K562 (cell line): ENCODE results near the gene PKD1. TPM values are rescaled to one million over a fixed set of nuclear protein-coding genes. Genes with fewer than 3 reads are reported as not detected.

Source experiments
- BHLHE40 ChIP-seq: IDR thresholded peaks from 2 replicates; pipeline ENCODE4 v1.6.1; 2011; ENCODE audit warnings: low read length, improper control_type of control experiment
- BMI1 ChIP-seq: fragments of 150-350 bp; IDR thresholded peaks from 2 replicates; pipeline ENCODE4 v1.6.1; 2014; ENCODE audit warnings: low read length
- CHD2 ChIP-seq: IDR thresholded peaks from 2 replicates; pipeline ENCODE4 v1.6.1; 2011; ENCODE audit warnings: low read depth, low read length
- CREB1 ChIP-seq, 2 experiments: sonication (generic) in 1 of 2; formaldehyde crosslinking in 1 of 2; IDR thresholded peaks; 2 replicates each; pipeline versions ENCODE4 v1.6.1 to v1.8.0; 2012 to 2022; ENCODE audit warnings: inconsistent platforms in 1 of 2, mild to moderate bottlenecking in 1 of 2, missing genetic modification reagents in 1 of 2, moderate library complexity in 1 of 2
- DNMT1 ChIP-seq: fragments of 450-650 bp; IDR thresholded peaks from 2 replicates; pipeline ENCODE4 v1.6.1; 2016; ENCODE audit warnings: antibody characterized with exemption, mild to moderate bottlenecking
- FOXK2 ChIP-seq, 2 experiments: fragments of 450-650 bp; IDR thresholded peaks in 1 of 2; conservative IDR thresholded peaks in 1 of 2; 2 replicates each; pipeline ENCODE4 v1.6.1; 2016; ENCODE audit warnings: low read depth in 2 of 2, mild to moderate bottlenecking in 1 of 2
- GABPB1 ChIP-seq: sonication (generic); formaldehyde crosslinking; IDR thresholded peaks from 2 replicates; pipeline ENCODE4 v1.8.0; 2022; ENCODE audit warnings: mild to moderate bottlenecking, missing genetic modification reagents
- HLTF ChIP-seq: fragments of 450-650 bp; IDR thresholded peaks from 2 replicates; pipeline ENCODE4 v1.6.1; 2016
- HNRNPL ChIP-seq: fragments of 200-400 bp; formaldehyde crosslinking; IDR thresholded peaks from 2 replicates; pipeline ENCODE4 v1.6.1; 2017; ENCODE audit warnings: low read depth, mild to moderate bottlenecking, low read length
- MCM7 ChIP-seq, 2 experiments: fragments of 450-650 bp; IDR thresholded peaks; 2 replicates each; pipeline ENCODE4 v1.6.1; 2016 to 2018
- MYNN ChIP-seq, 2 experiments: sonication (generic); formaldehyde crosslinking in 1 of 2; IDR thresholded peaks; 2 replicates each; pipeline versions ENCODE4 v1.5.0 to v1.6.1; 2016 to 2020; ENCODE audit warnings: antibody characterized with exemption in 1 of 2, missing genetic modification reagents in 1 of 2
- NFYB ChIP-seq: IDR thresholded peaks from 2 replicates; pipeline ENCODE4 v1.6.1; 2011; ENCODE audit warnings: mild to moderate bottlenecking, moderate library complexity; ENCODE audit not compliant: insufficient read length; ENCODE audit errors: extremely low read depth
- RUNX1 ChIP-seq: sonication (generic); IDR thresholded peaks from 2 replicates; pipeline ENCODE4 v1.6.1; 2016; ENCODE audit warnings: antibody characterized with exemption, low read depth
- TAF15 ChIP-seq: fragments of 200-400 bp; formaldehyde crosslinking; IDR thresholded peaks from 2 replicates; pipeline ENCODE4 v1.6.1; 2017; ENCODE audit warnings: mild to moderate bottlenecking, low read depth, low read length, moderate library complexity
- ZNF12 ChIP-seq: sonication (generic); formaldehyde crosslinking; IDR thresholded peaks from 2 replicates; pipeline ENCODE4 v1.4.0; 2020; ENCODE audit warnings: mild to moderate bottlenecking, missing genetic modification reagents
- polyA plus RNA-seq, 8 experiments: library from polyadenylated mRNA; depleted of rRNA in 4 of 8; stranded (reverse) in 5 of 8; unstranded in 3 of 8; fragments of >200 nt; fragmentation: Nextera tagmentation in 2 of 8; fragmentation: Illumina TruSeq in 1 of 8; extraction: Ambion mirVana in 2 of 8; extraction: Trizol in 1 of 8; gene quantifications; 2 replicates each; pipeline versions ENCODE4 v1.2.1 to v1.2.3, GENCODE V29; 2011 to 2014; ENCODE audit warnings: inconsistent platforms in 1 of 8, missing spikeins in 1 of 8
- total RNA-seq, 7 experiments: library from RNA; depleted of rRNA in 6 of 7; stranded (reverse); fragments of >200 nt in 6 of 7; fragmentation: Illumina TruSeq in 2 of 7; extraction: Trizol in 2 of 7; gene quantifications; 2 replicates each; pipeline versions ENCODE4 v1.2.1 to v1.2.3, GENCODE V29; 2011 to 2021; ENCODE audit warnings: low replicate concordance in 1 of 7
- TF ChIP-seq, protein P1 (sequence below): fragments of 250-450 bp; sonication (Bioruptor Pico); IDR thresholded peaks from 2 replicates; pipeline ENCODE4 v1.4.0; 2020; ENCODE audit warnings: mild to moderate bottlenecking
- TF ChIP-seq, protein P2 (sequence below), 2 experiments: fragments of 450-650 bp; formaldehyde crosslinking in 1 of 2; IDR thresholded peaks; 2 replicates each; pipeline versions ENCODE4 v1.4.0 to v1.6.1; 2014 to 2020; ENCODE audit warnings: mild to moderate bottlenecking in 2 of 2, borderline replicate concordance in 1 of 2, low read depth in 1 of 2

PKD1 gene
- total and polyA plus RNA-seq, 9 of the 15 experiments (the other 6 are each of a cell fraction or from before 2014, with no cell fraction given) = 0.23 to 93.5 (median 12.6) TPM

DNA sequence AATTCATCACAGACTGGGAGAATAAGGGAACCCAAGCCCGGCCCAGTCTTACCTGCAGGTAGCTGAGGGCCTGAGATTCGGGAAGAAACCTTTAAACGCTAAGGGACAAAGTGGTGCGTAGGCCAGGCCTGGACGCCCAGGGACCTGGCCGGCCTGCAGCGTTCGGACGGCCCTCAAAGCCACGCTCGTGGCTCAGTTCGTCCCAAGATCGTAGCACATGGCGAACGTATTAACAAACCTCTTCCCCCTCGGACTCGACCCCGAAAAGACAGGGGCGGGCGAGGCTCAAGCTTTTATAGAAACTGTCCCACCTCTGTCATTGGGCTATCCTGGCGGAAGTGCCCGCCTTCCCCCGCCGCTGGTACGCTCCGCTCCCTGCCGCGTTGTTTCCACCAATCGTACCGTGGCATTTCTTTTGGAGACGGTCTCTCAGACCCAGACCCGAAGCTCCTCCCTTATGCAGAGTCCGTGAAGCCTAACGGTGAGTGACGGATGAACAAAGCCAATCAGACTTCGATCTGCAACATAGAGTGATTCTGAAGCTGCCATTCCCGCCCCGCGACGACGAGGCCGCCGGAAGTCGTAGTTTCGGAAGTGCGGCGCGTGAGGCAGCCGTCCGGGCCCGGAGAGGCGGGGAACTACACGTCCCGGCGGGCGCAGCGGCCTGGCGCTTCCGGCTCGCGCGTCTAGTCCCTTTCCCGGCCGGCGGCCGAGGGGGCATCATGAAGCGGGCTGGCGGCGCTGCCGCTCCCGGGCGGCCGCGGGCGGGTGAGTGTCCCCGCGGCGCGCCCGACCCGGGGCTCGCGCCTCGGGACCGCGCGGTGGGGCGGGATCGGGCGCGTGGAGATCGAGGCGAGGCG lies 19.6 kb upstream of the PKD1 start, which contains the start of gene TRAF7 (continued):
- TF ChIP-seq, protein P1, sequence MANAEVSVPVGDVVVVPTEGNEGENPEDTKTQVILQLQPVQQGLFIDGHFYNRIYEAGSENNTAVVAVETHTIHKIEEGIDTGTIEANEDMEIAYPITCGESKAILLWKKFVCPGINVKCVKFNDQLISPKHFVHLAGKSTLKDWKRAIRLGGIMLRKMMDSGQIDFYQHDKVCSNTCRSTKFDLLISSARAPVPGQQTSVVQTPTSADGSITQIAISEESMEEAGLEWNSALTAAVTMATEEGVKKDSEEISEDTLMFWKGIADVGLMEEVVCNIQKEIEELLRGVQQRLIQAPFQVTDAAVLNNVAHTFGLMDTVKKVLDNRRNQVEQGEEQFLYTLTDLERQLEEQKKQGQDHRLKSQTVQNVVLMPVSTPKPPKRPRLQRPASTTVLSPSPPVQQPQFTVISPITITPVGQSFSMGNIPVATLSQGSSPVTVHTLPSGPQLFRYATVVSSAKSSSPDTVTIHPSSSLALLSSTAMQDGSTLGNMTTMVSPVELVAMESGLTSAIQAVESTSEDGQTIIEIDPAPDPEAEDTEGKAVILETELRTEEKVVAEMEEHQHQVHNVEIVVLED (CRISPR knock-in tag) = peak; percentile 72
- TF ChIP-seq CHD2 (peak; percentile 64; the same call in 1 of the 2 replicates), HLTF (no peak), TAF15 (peak; percentile 86; the same call in 1 of the 2 replicates), HNRNPL (no peak), NFYB (peak; percentile 83), MYNN (IDR thresholded peaks at IDR 0.05) (peak; percentile 51; the same call in 1 of the 2 replicates), MYNN (CRISPR knock-in tag; IDR thresholded peaks at IDR 0.05) (no peak), RUNX1 (no peak), DNMT1 (0 out of 2 replicates have a peak, but pooled peaks have one; percentile 10), FOXK2 (conservative IDR thresholded peaks at IDR 0.05 in 1 of 2, IDR thresholded peaks at IDR 0.05 in 1 of 2; ENCODE audit: low read depth in 2 of 2) (peak in 1 of 2 experiments; percentile 54; a peak in 1 of 4 replicates), ZNF12 (CRISPR knock-in tag) (peak; percentile 74), GABPB1 (CRISPR knock-in tag) (peak; percentile 97), CREB1 (IDR thresholded peaks at IDR 0.05) (peak; percentile 90), CREB1 (CRISPR knock-in tag; IDR thresholded peaks at IDR 0.05) (peak; percentile 91), MCM7 (IDR thresholded peaks at IDR 0.05) (no peak), BMI1 (no peak), BHLHE40 (peak; percentile 36; the same call in 1 of the 2 replicates)
- TF ChIP-seq, protein P2, sequence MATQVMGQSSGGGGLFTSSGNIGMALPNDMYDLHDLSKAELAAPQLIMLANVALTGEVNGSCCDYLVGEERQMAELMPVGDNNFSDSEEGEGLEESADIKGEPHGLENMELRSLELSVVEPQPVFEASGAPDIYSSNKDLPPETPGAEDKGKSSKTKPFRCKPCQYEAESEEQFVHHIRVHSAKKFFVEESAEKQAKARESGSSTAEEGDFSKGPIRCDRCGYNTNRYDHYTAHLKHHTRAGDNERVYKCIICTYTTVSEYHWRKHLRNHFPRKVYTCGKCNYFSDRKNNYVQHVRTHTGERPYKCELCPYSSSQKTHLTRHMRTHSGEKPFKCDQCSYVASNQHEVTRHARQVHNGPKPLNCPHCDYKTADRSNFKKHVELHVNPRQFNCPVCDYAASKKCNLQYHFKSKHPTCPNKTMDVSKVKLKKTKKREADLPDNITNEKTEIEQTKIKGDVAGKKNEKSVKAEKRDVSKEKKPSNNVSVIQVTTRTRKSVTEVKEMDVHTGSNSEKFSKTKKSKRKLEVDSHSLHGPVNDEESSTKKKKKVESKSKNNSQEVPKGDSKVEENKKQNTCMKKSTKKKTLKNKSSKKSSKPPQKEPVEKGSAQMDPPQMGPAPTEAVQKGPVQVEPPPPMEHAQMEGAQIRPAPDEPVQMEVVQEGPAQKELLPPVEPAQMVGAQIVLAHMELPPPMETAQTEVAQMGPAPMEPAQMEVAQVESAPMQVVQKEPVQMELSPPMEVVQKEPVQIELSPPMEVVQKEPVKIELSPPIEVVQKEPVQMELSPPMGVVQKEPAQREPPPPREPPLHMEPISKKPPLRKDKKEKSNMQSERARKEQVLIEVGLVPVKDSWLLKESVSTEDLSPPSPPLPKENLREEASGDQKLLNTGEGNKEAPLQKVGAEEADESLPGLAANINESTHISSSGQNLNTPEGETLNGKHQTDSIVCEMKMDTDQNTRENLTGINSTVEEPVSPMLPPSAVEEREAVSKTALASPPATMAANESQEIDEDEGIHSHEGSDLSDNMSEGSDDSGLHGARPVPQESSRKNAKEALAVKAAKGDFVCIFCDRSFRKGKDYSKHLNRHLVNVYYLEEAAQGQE (IDR thresholded peaks at IDR 0.05; ENCODE audit: borderline replicate concordance) = no peak
- TF ChIP-seq, protein P2 (CRISPR knock-in tag; IDR thresholded peaks at IDR 0.05; ENCODE audit: low read depth) = 0 out of 2 replicates have a peak, but pooled peaks have one; percentile 26
